MM.1S (cell line): ENCODE results near the gene GOLGA7B.

Source experiments
- DNase-seq: peaks from one replicate; pipeline ENCODE4 v3.0.0-alpha.2; 2015
- H2AFZ ChIP-seq: fragments of 300-600 bp; sonication (generic); 2 replicates; pipeline ENCODE4 v1.6.0; 2016; ENCODE audit warnings: antibody characterized with exemption, low read length
- H3F3A ChIP-seq: fragments of 300-600 bp; sonication (generic); 2 replicates; pipeline ENCODE4 v1.6.1; 2016; ENCODE audit warnings: mild to moderate bottlenecking, antibody characterized with exemption, low read length, moderate library complexity, mixed read lengths; ENCODE audit not compliant: insufficient read depth
- H3K27ac ChIP-seq: fragments of 300-600 bp; sonication (generic); 2 replicates; pipeline ENCODE4 v1.5.1; 2016; ENCODE audit warnings: mild to moderate bottlenecking, low read length
- H3K27me3 ChIP-seq: fragments of 300-600 bp; sonication (generic); replicated peaks from 2 replicates; pipeline ENCODE4 v1.6.0; 2016; ENCODE audit warnings: low read length; ENCODE audit not compliant: insufficient read depth
- H3K36me3 ChIP-seq: fragments of 300-600 bp; sonication (generic); replicated peaks from 2 replicates; pipeline ENCODE4 v1.6.1; 2016; ENCODE audit warnings: mild to moderate bottlenecking, low read length, mixed read lengths; ENCODE audit not compliant: insufficient read depth
- H3K4me1 ChIP-seq: fragments of 300-600 bp; sonication (generic); 2 replicates; pipeline ENCODE4 v1.6.1; 2016; ENCODE audit warnings: low read length, mixed read lengths
- H3K4me2 ChIP-seq: fragments of 300-600 bp; sonication (generic); 2 replicates; pipeline ENCODE4 v1.6.0; 2016; ENCODE audit warnings: low read depth, low read length
- H3K4me3 ChIP-seq: fragments of 300-600 bp; sonication (generic); 2 replicates; pipeline ENCODE4 v1.5.1; 2016; ENCODE audit warnings: low read length, mixed read lengths
- H3K79me2 ChIP-seq: fragments of 300-600 bp; sonication (generic); 2 replicates; pipeline ENCODE4 v1.6.1; 2016; ENCODE audit warnings: mixed run types, low read length, mixed read lengths
- H3K9ac ChIP-seq: fragments of 300-600 bp; sonication (generic); 2 replicates; pipeline ENCODE4 v1.6.1; 2016; ENCODE audit warnings: low read length, mixed read lengths
- H3K9me2 ChIP-seq: fragments of 300-600 bp; sonication (generic); replicated peaks from 2 replicates; pipeline ENCODE4 v1.6.1; 2016; ENCODE audit warnings: mild to moderate bottlenecking, low read length, mixed read lengths; ENCODE audit not compliant: insufficient read depth
- H3K9me3 ChIP-seq: fragments of 300-600 bp; sonication (generic); replicated peaks from 2 replicates; pipeline ENCODE4 v1.6.1; 2016; ENCODE audit warnings: mild to moderate bottlenecking, low read length, mixed read lengths; ENCODE audit not compliant: insufficient read depth
- H4K20me1 ChIP-seq: fragments of 300-600 bp; sonication (generic); 2 replicates; pipeline ENCODE4 v1.6.1; 2016; ENCODE audit warnings: mild to moderate bottlenecking, low read length, moderate library complexity, mixed read lengths; ENCODE audit not compliant: insufficient read depth
- EZH2 ChIP-seq: fragments of 300-600 bp; sonication (generic); optimal IDR thresholded peaks from 2 replicates; pipeline ENCODE3; 2017; ENCODE audit warnings: low read depth, mild to moderate bottlenecking, antibody characterized with exemption, low read length, mixed read lengths
- EZH2phosphoT487 ChIP-seq: fragments of 300-600 bp; sonication (generic); IDR thresholded peaks from 2 replicates; pipeline ENCODE4 v1.6.1; 2018; ENCODE audit warnings: antibody characterized with exemption, low read length
- TF ChIP-seq, protein P1 (sequence below): fragments of 300-600 bp; sonication (generic); IDR thresholded peaks from 2 replicates; pipeline ENCODE4 v1.5.1; 2016; ENCODE audit warnings: antibody characterized with exemption, low read length, mixed read lengths

GOLGA7B gene

DNA sequence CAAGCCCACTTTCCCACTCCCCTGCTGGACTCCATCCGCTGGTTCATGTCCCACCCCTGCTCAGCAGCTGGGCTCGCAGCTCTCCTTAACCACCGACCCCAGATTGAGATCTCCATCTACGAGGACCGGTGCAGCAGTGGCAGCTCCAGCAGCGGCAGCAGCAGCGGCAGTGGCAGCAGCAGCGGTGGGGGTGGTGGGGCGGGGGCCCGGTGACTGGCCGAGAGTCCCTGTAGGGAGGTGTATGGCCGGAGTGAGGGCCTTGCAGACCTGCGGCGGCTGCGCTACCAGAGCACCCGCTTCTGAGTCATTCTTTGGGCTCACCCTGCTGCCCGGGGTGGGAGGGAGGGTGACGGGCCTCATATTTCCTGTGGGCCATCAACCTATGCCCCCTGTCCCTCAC, 15.8 kb downstream of the GOLGA7B start:
- no peak overlapping the region for H3K4me2 ChIP-seq
- no peak overlapping the region for H3K9ac ChIP-seq
- no peak for DNase-seq
- no peak overlapping the region for H3K4me3 ChIP-seq
- no peaks in the 10 kb centered on the region for H3K9me3 ChIP-seq
- no peak for TF ChIP-seq EZH2
- TF ChIP-seq, protein P1, sequence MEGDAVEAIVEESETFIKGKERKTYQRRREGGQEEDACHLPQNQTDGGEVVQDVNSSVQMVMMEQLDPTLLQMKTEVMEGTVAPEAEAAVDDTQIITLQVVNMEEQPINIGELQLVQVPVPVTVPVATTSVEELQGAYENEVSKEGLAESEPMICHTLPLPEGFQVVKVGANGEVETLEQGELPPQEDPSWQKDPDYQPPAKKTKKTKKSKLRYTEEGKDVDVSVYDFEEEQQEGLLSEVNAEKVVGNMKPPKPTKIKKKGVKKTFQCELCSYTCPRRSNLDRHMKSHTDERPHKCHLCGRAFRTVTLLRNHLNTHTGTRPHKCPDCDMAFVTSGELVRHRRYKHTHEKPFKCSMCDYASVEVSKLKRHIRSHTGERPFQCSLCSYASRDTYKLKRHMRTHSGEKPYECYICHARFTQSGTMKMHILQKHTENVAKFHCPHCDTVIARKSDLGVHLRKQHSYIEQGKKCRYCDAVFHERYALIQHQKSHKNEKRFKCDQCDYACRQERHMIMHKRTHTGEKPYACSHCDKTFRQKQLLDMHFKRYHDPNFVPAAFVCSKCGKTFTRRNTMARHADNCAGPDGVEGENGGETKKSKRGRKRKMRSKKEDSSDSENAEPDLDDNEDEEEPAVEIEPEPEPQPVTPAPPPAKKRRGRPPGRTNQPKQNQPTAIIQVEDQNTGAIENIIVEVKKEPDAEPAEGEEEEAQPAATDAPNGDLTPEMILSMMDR: no peak
- TF ChIP-seq EZH2phosphoT487: no peak
- H3K36me3 ChIP-seq: no peaks in the 10 kb centered on the region
- H3K4me1 ChIP-seq: peaks cover 7% of the 10 kb centered on the region; the same call in 1 of the 2 replicates
- no peaks in the 10 kb centered on the region for H3K79me2 ChIP-seq
- H3K9me2 ChIP-seq: no peaks in the 10 kb centered on the region
- H3K27me3 ChIP-seq: peaks cover 35% of the 10 kb centered on the region
- H2AFZ ChIP-seq: no peak overlapping the region
- H4K20me1 ChIP-seq: no peaks in the 10 kb centered on the region
- no peak overlapping the region for H3K27ac ChIP-seq
- no peaks in the 10 kb centered on the region for H3F3A ChIP-seq

DNA sequence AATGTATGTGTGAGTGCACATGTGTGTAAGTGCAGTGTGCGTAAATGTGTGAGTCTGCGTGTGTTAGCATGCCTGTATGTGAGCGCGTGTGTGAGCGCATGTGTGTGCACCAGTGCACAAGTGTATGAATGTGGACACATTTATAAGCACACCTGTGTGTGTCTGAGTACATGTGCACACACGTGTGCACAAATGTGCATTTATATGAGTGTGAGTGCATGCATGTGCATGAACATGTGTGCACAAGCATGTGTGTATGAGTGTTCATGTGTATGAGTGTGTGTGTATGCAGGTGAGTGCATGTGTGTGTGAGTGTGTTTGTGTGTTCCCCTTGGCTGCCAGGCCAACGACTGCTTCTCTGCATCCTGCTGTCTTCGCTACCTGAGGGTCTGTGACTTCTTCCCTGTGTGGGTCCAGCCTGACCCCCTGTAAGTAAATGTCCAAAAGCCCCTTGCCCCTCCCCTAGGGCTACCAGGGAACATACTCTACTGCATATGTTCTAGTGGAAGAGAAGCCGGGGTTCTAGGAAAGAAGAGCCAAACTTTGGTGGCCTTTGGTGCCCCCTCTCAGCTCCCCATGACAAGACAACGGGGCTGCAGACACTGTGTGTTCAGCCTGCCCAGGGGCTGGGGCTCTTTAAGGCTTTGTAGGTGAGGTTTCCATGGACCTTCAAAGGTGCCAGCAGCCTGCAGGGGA, 17.0 kb downstream of the GOLGA7B start:
- Histone ChIP-seq H3K4me1 (peaks cover 7% of the 10 kb centered on the region; the same call in 1 of the 2 replicates), H3K4me2 (no peak overlapping the region), H3K27me3 (peaks cover 38% of the 10 kb centered on the region), H3K9me3 (no peaks in the 10 kb centered on the region), H3F3A (no peaks in the 10 kb centered on the region), H4K20me1 (no peaks in the 10 kb centered on the region), H3K79me2 (no peaks in the 10 kb centered on the region), H3K9me2 (no peaks in the 10 kb centered on the region), H3K27ac (no peak overlapping the region), H3K36me3 (no peaks in the 10 kb centered on the region), H3K4me3 (no peak overlapping the region), H2AFZ (no peak overlapping the region), H3K9ac (no peak overlapping the region)
- TF ChIP-seq, protein P1: no peak
- TF ChIP-seq EZH2phosphoT487: no peak
- TF ChIP-seq EZH2: no peak
- DNase-seq: no peak

DNA sequence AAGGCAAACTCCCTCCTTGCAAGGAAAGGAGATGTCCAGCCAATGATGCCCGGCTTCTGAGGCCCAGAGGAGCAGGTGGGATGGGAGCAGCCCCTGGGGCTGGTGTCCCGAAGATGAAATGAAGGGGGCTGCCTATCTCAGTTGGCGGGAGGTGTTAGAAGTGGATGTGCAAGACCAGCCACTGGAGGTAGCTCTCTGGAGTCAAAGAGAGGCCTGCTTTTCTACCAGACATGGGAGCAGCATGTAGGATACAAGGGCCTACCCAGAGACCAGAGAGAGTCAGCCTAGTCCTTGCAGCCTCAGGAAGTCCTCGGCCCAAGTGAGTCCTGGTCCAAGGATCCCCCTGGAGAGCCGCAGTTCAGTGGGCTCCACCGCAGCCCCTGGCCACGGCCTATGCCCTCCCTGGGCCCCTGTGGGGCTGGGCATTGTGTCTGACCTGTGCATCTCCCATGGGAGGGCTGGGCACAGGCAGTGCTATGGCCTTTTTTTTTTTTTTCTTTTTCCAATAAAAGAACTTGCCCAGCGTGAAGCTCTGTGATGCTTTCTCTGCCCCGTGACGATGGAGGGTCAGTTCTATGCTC, 17.7 kb downstream of the GOLGA7B start:
- H3K79me2 ChIP-seq: no peaks in the 10 kb centered on the region
- H3F3A ChIP-seq: no peaks in the 10 kb centered on the region
- no peak overlapping the region for H3K27ac ChIP-seq
- no peaks in the 10 kb centered on the region for H3K36me3 ChIP-seq
- DNase-seq: no peak
- no peaks in the 10 kb centered on the region for H3K9me3 ChIP-seq
- H4K20me1 ChIP-seq: no peaks in the 10 kb centered on the region
- H2AFZ ChIP-seq: no peak overlapping the region
- no peak overlapping the region for H3K9ac ChIP-seq
- TF ChIP-seq, protein P1: no peak
- TF ChIP-seq EZH2phosphoT487: no peak
- no peak for TF ChIP-seq EZH2
- H3K4me2 ChIP-seq: no peak overlapping the region
- no peaks in the 10 kb centered on the region for H3K9me2 ChIP-seq
- peaks cover 7% of the 10 kb centered on the region; the same call in 1 of the 2 replicates for H3K4me1 ChIP-seq
- peaks cover 32% of the 10 kb centered on the region for H3K27me3 ChIP-seq
- no peak overlapping the region for H3K4me3 ChIP-seq
